CD4-positive, alpha-beta T cell treated with Interleukin-17A for 1 hour (primary cell): ENCODE measurements around the gene RYK.

Experiments used
- DNase-seq: peaks from one replicate; pipeline ENCODE4 v3.0.0-alpha.2; 2020

The RYK gene

DNA sequence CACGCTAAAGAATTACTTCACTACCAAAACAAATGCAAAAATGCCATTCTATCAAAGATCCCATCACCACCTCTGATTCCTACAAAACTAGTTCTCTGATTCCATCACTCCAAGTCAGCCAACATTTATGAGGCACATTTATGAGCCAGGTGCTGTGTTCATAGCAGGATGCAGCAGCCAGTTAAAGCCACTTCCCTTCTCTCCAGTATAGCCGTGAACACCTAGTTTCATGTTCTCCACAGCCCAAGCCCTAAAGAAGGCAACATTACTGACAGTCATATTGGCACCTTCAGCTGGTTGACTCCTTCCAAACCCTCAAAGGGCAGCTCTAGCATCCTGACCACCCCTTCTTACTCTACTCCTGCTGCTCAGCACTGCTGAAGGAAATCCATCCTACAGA is 36.4 kb downstream of the RYK start:
- DNase-seq = no peak

DNA sequence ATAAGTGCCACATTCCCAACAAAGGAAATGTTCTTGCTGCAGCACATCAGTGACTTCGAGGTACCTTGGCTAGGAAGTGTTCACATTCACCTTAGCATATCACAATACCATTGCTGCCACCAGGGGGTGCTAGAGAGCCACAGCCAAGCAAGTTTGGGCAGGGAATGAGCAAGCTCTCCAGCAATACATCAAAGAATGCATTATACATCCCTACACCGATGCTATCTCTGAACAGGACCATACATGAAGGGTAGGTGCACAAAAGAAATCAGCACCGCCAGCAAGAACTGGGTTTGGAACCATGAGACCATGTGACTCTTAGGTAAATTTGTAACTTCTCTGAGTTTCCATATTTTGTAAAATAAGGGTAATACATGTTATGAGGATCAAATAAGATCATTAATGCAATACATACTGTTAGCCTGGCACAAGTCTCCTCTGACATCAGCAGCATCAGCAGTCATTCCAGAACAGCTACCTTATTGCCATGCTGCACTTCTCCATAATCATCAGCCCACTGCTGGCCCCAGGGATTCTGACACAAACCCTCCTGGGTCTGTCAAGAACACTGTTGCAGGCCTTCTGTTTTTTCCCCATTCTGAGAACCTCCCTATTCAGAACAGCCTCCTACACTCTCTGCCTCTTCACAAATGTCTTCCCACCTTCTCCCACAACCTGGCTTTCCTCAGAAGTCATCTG is 37.5 kb downstream of the RYK start:
- peak; percentile 82 for DNase-seq

GRCh38 chr3:134211797-134212196 is 38.9 kb downstream of the RYK start:
- peak; percentile 4 for DNase-seq

DNA sequence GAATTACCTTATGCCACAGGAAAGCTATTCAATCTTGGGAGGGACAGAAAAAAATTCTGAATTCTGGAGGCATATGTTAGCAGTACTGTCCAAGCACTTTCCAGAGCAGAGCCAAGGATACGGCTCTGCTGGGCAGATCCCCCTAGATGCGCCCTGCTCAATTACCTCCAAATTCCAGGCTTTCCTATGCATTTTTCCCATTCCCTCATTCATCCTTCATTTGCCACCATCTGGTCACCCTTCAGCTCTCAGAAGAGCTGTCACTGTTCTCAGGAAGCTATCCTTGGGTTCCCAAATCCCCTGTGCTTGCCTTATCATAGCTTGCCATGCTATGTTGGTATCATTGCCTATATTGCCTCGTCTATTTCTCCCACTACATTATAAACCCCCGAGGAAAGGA is 45.2 kb downstream of the RYK start:
- DNase-seq = no peak

DNA sequence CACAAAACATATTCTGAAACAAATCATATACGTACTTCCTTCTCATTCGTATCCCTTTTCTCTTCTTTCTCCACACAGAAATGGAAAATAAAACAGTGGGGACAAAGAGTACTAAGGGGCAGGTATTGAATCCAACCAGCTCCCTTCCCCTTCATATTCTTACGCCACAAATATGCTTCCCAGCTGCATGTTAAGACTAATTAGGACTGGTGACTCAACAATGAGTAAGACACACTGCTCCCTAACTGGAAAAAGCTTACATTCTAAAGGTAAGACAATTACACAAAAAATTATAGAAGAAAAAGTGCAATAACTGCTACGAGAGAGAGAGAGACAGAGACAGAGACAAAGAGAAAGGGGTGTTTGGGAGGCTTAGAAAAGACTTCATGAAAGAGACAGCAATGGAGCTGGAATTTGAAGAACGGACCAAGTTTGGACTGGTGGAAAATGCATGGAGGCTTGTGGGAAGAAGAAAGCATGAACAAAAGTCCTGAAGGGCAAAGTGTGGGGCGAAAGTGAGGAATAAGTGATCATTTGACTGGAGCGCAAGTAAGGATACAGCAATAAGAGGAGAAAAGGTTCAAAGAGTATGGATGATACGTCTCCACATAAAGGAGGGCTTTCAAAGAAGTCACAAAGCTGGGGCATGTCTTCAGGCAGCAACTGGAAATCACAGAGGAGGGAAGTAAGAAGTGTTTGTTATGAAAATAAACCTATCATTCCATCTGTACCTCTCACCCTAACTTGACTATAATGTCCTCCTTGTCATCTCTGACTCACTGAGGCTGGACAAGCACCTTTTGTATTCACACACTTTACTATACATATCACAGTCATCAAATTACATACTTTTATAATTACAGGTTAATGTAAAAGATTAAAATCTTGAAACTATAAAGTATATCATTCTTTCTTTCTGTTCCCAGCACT is 49.2 kb downstream of the RYK start:
- DNase-seq = no peak

DNA sequence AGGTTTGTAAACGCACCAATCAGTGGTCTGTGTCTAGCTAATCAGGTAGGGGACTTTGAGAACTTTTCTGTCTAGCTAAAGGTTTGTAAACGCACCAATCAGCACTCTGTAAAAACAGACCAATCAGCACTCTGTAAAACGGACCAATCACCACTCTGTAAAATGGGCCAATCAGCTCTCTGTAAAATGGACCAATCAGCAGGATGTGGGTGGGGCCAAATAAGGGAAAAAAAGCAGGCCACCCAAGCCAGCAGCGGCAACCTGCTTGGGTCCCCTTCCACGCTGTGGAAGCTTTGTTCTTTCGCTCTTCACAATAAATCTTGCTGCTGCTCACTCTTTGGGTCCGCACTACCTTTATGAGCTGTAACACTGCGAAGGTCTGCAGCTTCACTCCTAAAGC is 50.8 kb downstream of the RYK start:
- peak; percentile 12 for DNase-seq

DNA sequence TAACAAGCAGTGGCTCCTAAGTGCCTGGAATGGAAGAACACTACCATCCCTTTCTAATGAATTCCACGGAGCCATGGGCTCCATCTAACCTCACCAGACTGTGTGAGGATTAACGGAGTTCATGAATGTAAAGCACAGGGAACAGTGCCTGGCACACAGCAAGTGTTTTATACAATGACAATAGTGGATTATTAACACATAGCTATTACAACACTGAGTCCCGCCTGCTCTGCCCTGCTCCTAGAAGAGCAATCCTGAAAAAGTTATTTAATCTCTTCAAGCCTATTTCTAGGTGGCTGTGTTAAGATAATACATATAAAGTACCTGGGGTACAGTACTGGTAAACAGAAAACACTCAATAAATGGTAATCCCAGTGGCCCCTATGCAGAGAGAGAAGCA is 51.4 kb downstream of the RYK start:
- DNase-seq = no peak

- DNase-seq = no peak
Measured at GRCh38 chr3:134198414-134198813, 52.2 kb downstream of the RYK start.

DNA sequence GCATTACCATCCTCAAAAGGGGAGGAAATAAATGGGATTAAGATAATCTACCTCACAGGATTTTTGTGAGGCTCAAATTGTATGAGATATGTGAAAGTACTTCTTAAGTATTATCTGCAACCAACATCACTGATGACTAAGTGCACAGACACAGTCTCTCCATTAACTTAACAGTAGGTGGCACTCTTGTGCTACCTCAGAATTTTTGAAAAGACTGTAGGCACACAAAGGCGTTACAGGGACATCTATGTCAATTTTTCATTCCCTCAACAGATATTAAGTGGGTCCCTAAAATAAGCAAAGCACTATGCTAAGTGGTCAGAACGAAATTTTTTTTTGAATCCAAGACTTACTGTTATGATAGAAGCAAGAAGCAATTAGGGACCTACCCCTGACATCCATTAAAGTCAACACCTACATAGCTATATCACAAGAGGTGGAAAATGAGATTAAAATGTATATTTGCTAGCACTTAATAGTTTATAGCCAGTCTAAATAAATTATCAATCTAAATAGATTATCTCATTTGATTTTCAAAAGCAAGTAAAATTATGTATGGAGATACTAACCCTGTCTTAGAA is 52.9 kb downstream of the RYK start:
- peak; percentile 59 for DNase-seq

- no peak for DNase-seq
Measured at GRCh38 chr3:134194247-134194646, 56.4 kb downstream of the RYK start.

GRCh38 chr3:134190250-134190649 is 60.4 kb downstream of the RYK start:
- no peak for DNase-seq

GRCh38 chr3:134189849-134190248 is 60.8 kb downstream of the RYK start:
- no peak for DNase-seq

- DNase-seq = no peak
Measured at GRCh38 chr3:134186391-134186790, 64.3 kb downstream of the RYK start.

GRCh38 chr3:134180761-134181160 is 69.9 kb downstream of the RYK start:
- DNase-seq = no peak

DNA sequence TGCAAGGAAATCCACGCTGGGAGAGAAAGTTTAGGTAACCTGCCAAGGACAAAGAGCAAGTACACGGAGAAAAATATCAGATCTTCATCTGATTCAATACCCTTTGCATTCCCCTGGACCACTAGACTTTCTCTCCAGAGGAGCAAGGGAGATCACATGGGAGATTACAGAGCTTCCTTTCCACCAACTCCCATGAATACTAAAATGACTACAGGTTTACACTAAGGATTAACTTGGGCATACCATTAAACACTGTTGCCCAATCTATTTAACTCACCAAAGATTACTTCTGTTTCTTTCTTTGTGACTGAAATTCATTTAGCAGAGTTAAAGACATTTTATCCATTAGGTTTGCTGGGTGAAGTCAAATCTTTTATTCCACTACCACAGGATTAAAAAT is 71.2 kb downstream of the RYK start:
- DNase-seq = no peak

- no peak for DNase-seq
Measured at GRCh38 chr3:134163096-134163495, 87.6 kb downstream of the RYK start.

- no peak for DNase-seq
Measured at GRCh38 chr3:134161898-134162615, 88.6 kb downstream of the RYK start.

DNA sequence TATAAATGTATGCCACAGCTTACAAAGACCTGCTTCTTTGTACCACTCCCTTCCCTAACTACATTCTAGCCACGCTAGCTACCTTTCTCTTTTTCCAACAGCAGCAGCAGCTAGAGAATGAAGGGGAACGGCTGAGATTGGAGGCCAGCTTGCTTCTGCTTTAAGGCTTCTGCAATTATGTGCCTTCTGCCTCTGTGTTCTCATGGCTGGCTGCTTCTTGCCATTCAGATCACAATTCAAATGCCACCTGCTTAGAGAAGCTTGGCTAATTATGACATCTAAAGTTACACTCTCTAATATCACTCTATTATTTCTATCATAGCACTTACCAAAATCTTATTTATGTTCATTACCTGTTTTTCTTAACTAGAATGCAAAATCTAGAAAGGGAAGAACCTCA is 95.2 kb downstream of the RYK start:
- no peak for DNase-seq

DNA sequence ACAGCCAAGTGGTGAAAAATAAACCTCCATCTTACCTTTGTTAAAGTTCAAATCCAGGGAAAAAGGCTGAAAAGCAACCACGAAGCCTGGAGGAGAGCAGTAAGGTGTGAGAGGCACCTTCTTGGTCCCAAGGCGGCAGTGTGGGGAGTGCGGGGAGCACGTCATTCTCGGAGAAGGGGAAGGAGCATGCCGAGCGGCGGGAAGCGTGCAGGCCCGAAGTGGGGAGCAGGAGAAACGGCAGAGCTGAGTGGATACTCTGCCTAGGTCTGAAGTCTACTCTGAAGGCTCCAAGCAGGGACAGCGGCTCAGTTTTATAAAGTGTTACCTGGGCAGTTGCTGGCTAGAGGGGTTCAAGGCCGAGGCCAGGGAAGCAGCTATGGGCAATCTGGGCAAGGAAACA is 96.9 kb downstream of the RYK start:
- DNase-seq = no peak

DNA sequence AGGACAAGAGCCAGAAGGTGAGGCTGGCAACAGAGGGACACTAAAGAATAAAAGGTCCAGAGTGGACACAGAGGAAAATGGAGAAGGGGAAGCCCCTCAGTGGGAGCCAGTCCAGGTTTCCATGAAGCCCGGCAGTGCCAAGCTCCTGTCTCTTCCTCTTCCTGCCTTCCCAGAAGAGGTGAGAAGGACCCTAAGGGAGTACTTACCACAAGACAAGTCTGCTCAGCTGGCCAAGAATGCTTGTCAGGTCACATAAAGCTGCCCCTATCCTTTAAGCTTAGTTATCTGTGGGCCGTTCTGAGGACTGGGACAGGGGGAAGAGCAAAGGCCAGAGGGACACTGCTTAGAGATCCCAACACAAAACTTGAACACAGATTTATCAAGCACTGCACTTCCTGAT is 100.2 kb downstream of the RYK start:
- DNase-seq = no peak

GRCh38 chr3:134149286-134149685 is 101.4 kb downstream of the RYK start:
- no peak for DNase-seq

GRCh38 chr3:134148534-134148933 is 102.1 kb downstream of the RYK start:
- no peak for DNase-seq

- DNase-seq = no peak
Measured at GRCh38 chr3:134147411-134147810, 103.2 kb downstream of the RYK start.
